Endodermal cell (in vitro differentiated cells): ENCODE data around the gene ZNF555. TPM values are rescaled to one million over a fixed set of nuclear protein-coding genes. Genes with fewer than 3 reads are reported as not detected.

ENCODE experiments used
- DNase-seq: peaks from one replicate; pipeline ENCODE4 v3.0.0-alpha.2; 2017
- H3K27ac ChIP-seq: 2 replicates; pipeline ENCODE4 v1.5.1; 2013; ENCODE audit warnings: mild to moderate bottlenecking, low read depth, low read length, moderate library complexity
- H3K27me3 ChIP-seq: 2 replicates; pipeline ENCODE4 v1.6.1; 2013; ENCODE audit warnings: mild to moderate bottlenecking, low read length, moderate library complexity; ENCODE audit not compliant: insufficient read depth, control insufficient read depth, poor library complexity, severe bottlenecking
- H3K36me3 ChIP-seq: 2 replicates; pipeline ENCODE4 v1.7.0; 2013; ENCODE audit warnings: mild to moderate bottlenecking, low read length, moderate library complexity; ENCODE audit not compliant: control insufficient read depth, insufficient read depth
- H3K4me1 ChIP-seq: one replicate; pipeline ENCODE4 v1.7.0; 2013; ENCODE audit warnings: low read length; ENCODE audit not compliant: control insufficient read depth, insufficient read depth
- H3K4me3 ChIP-seq: 2 replicates; pipeline ENCODE4 v1.5.1; 2013; ENCODE audit warnings: mild to moderate bottlenecking, low read length, moderate library complexity
- H3K9ac ChIP-seq: 2 replicates; pipeline ENCODE4 v1.6.1; 2013; ENCODE audit warnings: mild to moderate bottlenecking, low read length, moderate library complexity; ENCODE audit not compliant: poor library complexity, severe bottlenecking; ENCODE audit errors: extremely low read depth
- H3K9me3 ChIP-seq: 2 replicates; pipeline ENCODE4 v1.6.1; 2013; ENCODE audit warnings: mild to moderate bottlenecking, low read length, moderate library complexity; ENCODE audit not compliant: control insufficient read depth
- H3K27ac Mint-ChIP-seq: 2 replicates; pipeline ENCODE4 v1.8.0; 2020; ENCODE audit warnings: mixed read lengths
- H3K27me3 Mint-ChIP-seq: 2 replicates; pipeline ENCODE4 v1.8.0; 2021; ENCODE audit warnings: mild to moderate bottlenecking, mixed read lengths; ENCODE audit not compliant: insufficient read depth
- H3K36me3 Mint-ChIP-seq: 2 replicates; pipeline ENCODE4 v1.8.0; 2020; ENCODE audit warnings: low read depth, mixed read lengths
- H3K4me1 Mint-ChIP-seq: 2 replicates; pipeline ENCODE4 v1.8.0; 2020; ENCODE audit warnings: mixed read lengths
- H3K4me3 Mint-ChIP-seq: 2 replicates; pipeline ENCODE4 v1.8.0; 2020; ENCODE audit warnings: mild to moderate bottlenecking, moderate library complexity, mixed read lengths
- H3K9me3 Mint-ChIP-seq: 2 replicates; pipeline ENCODE4 v1.8.0; 2020; ENCODE audit warnings: mild to moderate bottlenecking, mixed read lengths
- CTCF ChIP-seq: fragments of 200-600 bp; sonication (generic); conservative IDR thresholded peaks from 2 replicates; pipeline ENCODE4 v1.5.0; 2021; ENCODE audit warnings: antibody characterized with exemption, mild to moderate bottlenecking
- WGBS, 2 experiments: methylation state at CpG; one replicate each; pipeline versions ENCODE4 v1.1.5 to v1.1.7; 2013; ENCODE audit warnings: missing lambda C conversion rate in 2 of 2, mixed read lengths in 1 of 2; ENCODE audit not compliant: insufficient coverage in 1 of 2, insufficient read length in 1 of 2; 5-methylcytosine and 5-hydroxymethylcytosine counted together
- total RNA-seq, 2 donors: library from RNA; stranded (reverse); fragmentation: NEBNext Ultra II Directional in 1 of 2; extraction: Animal tissue kit (Norgen Biotek cat#: 25700) in 1 of 2; gene quantifications; 2 replicates in 1 of 2; 3 replicates in 1 of 2; pipeline ENCODE4 v1.2.1, GENCODE V29; 2021

ZNF555 gene
- total RNA-seq, 2 donors from 2014 or later = 9.6 to 10.5 TPM

GRCh38 chr19:2824129-2824528 lies 17.1 kb upstream of the ZNF555 start:
- WGBS, 2 experiments = 76 to 85% methylated on average over 8 of the region's 8 CpGs
- H3K36me3 Mint-ChIP-seq = peaks cover 55% of the 10 kb centered on the region
- no peak for DNase-seq

GRCh38 chr19:2827022-2827421 lies 14.3 kb upstream of the ZNF555 start:
- DNase-seq = no peak
- Histone ChIP-seq H3K4me3 (no peak overlapping the region), H3K9ac (no peak overlapping the region), H3K9me3 (peaks cover 41% of the 10 kb centered on the region), H3K27ac (no peak overlapping the region), H3K4me1 (no peaks in the 10 kb centered on the region), H3K27me3 (no peaks in the 10 kb centered on the region), H3K36me3 (peaks cover 13% of the 10 kb centered on the region)
- Mint-ChIP-seq H3K4me1 (no peaks in the 10 kb centered on the region), H3K9me3 (peaks cover 53% of the 10 kb centered on the region), H3K27ac (no peak overlapping the region), H3K4me3 (no peak overlapping the region), H3K27me3 (no peaks in the 10 kb centered on the region), H3K36me3 (peaks cover 77% of the 10 kb centered on the region)
- no peak for TF ChIP-seq CTCF
- 93 to 100% methylated on average over 1 to 2 of the region's 2 CpGs for WGBS, 2 experiments

More at GRCh38 chr19:2824129-2824528, 17.1 kb upstream of the ZNF555 start:
- Histone ChIP-seq H3K4me3 (no peak overlapping the region), H3K36me3 (peaks cover 13% of the 10 kb centered on the region), H3K27ac (no peak overlapping the region), H3K9me3 (peaks cover 23% of the 10 kb centered on the region), H3K9ac (no peak overlapping the region), H3K4me1 (no peaks in the 10 kb centered on the region), H3K27me3 (no peaks in the 10 kb centered on the region)
- H3K27me3 Mint-ChIP-seq = no peaks in the 10 kb centered on the region
- H3K4me1 Mint-ChIP-seq = no peaks in the 10 kb centered on the region
- H3K4me3 Mint-ChIP-seq = no peak overlapping the region
- peaks cover 27% of the 10 kb centered on the region for H3K9me3 Mint-ChIP-seq
- TF ChIP-seq CTCF = no peak
- H3K27ac Mint-ChIP-seq = no peak overlapping the region

GRCh38 chr19:2827840-2828489 lies 13.3 kb upstream of the ZNF555 start:
- Histone ChIP-seq H3K9me3 (peaks cover 51% of the 10 kb centered on the region), H3K27ac (no peak overlapping the region), H3K4me3 (no peak overlapping the region), H3K9ac (no peak overlapping the region), H3K36me3 (peaks cover 22% of the 10 kb centered on the region), H3K27me3 (no peaks in the 10 kb centered on the region), H3K4me1 (no peaks in the 10 kb centered on the region)
- no peak for DNase-seq
- H3K27ac Mint-ChIP-seq = no peak overlapping the region
- 95 to 96% methylated on average over 13 of the region's 13 CpGs for WGBS, 2 experiments
- H3K4me3 Mint-ChIP-seq = no peak overlapping the region
- H3K4me1 Mint-ChIP-seq = no peaks in the 10 kb centered on the region
- no peak for TF ChIP-seq CTCF
- no peaks in the 10 kb centered on the region for H3K27me3 Mint-ChIP-seq
- H3K9me3 Mint-ChIP-seq = peaks cover 62% of the 10 kb centered on the region
- H3K36me3 Mint-ChIP-seq = peaks cover 85% of the 10 kb centered on the region
